HG02678 (cell line): Measurements from ENCODE around the gene RPL27A.

Experiments used
- ATAC-seq: cut with Tn5 transposase; IDR thresholded peaks from one replicate; pipeline ENCODE4 v1.9.1; 2021; ENCODE audit warnings: mild to moderate bottlenecking, moderate library complexity; ENCODE audit not compliant: unreplicated experiment

Gene RPL27A

GRCh38 chr11:8720352-8720751 lies 37.8 kb downstream of the RPL27A start:
- no peak for ATAC-seq

- no peak for ATAC-seq
Observed at GRCh38 chr11:8720868-8721608, 38.4 kb downstream of the RPL27A start.

GRCh38 chr11:8721609-8722500 lies 39.3 kb downstream of the RPL27A start:
- no peak for ATAC-seq

- ATAC-seq: no peak
Observed at GRCh38 chr11:8722809-8723208, 40.2 kb downstream of the RPL27A start.

- ATAC-seq: no peak
Observed at GRCh38 chr11:8723711-8724110, 41.1 kb downstream of the RPL27A start.

- no peak for ATAC-seq
Observed at GRCh38 chr11:8724682-8725081, 42.1 kb downstream of the RPL27A start.

- ATAC-seq: no peak
Observed at GRCh38 chr11:8726395-8726794, 43.8 kb downstream of the RPL27A start.

- no peak for ATAC-seq
Observed at GRCh38 chr11:8728563-8728962, 46.0 kb downstream of the RPL27A start.

GRCh38 chr11:8729067-8729466 lies 46.5 kb downstream of the RPL27A start:
- ATAC-seq: no peak

GRCh38 chr11:8729837-8730696 lies 47.5 kb downstream of the RPL27A start:
- no peak for ATAC-seq

GRCh38 chr11:8730697-8731020 lies 48.1 kb downstream of the RPL27A start:
- no peak for ATAC-seq

GRCh38 chr11:8731647-8732323 lies 49.2 kb downstream of the RPL27A start:
- no peak for ATAC-seq

- peak; percentile 89 for ATAC-seq
Observed at GRCh38 chr11:8732324-8732670, 49.7 kb downstream of the RPL27A start.

- ATAC-seq: no peak
Observed at GRCh38 chr11:8732748-8733241, 50.2 kb downstream of the RPL27A start.

GRCh38 chr11:8733852-8734251 lies 51.3 kb downstream of the RPL27A start:
- ATAC-seq: no peak

- ATAC-seq: no peak
Observed at GRCh38 chr11:8735094-8735493, 52.5 kb downstream of the RPL27A start.

- no peak for ATAC-seq
Observed at GRCh38 chr11:8739309-8739793, 56.8 kb downstream of the RPL27A start.
